ENCODE measurements around the gene SKAP2.

SKAP2 gene

DNA sequence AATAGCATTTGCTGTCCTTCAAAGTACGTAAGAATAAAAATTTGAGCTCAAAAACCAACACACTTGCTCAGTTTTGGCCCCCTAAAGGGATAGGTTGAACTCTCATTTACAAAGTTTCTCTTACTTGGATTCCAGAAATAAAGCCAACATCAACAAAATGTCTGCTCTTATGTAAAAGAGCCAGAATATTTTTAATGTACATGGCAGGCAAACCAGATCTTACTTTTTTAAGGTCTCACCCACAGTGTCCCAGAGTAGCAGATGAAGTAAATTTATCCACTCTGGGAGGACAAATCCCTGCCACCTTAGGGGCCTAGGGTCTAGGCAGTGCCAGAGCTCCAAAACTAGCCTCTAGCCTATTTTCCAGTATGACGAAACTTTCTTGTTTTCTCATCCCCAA, 159.6 kb downstream of the SKAP2 start:
- Histone ChIP-seq H3K4me1 (ENCODE audit: control insufficient read depth, insufficient read depth, low read length) (peaks cover 49% of the 10 kb centered on the region), H3K4me3 (ENCODE audit: low read length) (peak overlapping the region; percentile 69), H3K36me3 (ENCODE audit: control insufficient read depth, insufficient read depth, low read length, severe bottlenecking) (no peaks in the 10 kb centered on the region), H3K9me3 (ENCODE audit: control insufficient read depth, low read length) (no peaks in the 10 kb centered on the region), H3K27me3 (replicated peaks; ENCODE audit: control insufficient read depth, insufficient read depth, low read length) (no peaks in the 10 kb centered on the region), H3K9ac (ENCODE audit: low read length) (peak overlapping the region; percentile 83)
- DNase-seq (ENCODE audit: low read depth) = peak; percentile 59

GRCh38 chr7:26704036-26704435, 160.4 kb downstream of the SKAP2 start:
- H3K4me3 ChIP-seq (ENCODE audit: low read length) = peak overlapping the region; percentile 69
- no peak for DNase-seq (ENCODE audit: low read depth)
- no peaks in the 10 kb centered on the region for H3K9me3 ChIP-seq (ENCODE audit: control insufficient read depth, low read length)
- H3K36me3 ChIP-seq (ENCODE audit: control insufficient read depth, insufficient read depth, low read length, severe bottlenecking) = no peaks in the 10 kb centered on the region
- peak overlapping the region; percentile 83 for H3K9ac ChIP-seq (ENCODE audit: low read length)
- no peaks in the 10 kb centered on the region for H3K27me3 ChIP-seq (replicated peaks; ENCODE audit: control insufficient read depth, insufficient read depth, low read length)
- peaks cover 55% of the 10 kb centered on the region for H3K4me1 ChIP-seq (ENCODE audit: control insufficient read depth, insufficient read depth, low read length)

- Histone ChIP-seq H3K4me1 (ENCODE audit: control insufficient read depth, insufficient read depth, low read length) (peaks cover 48% of the 10 kb centered on the region), H3K36me3 (ENCODE audit: control insufficient read depth, insufficient read depth, low read length, severe bottlenecking) (no peaks in the 10 kb centered on the region), H3K9me3 (ENCODE audit: control insufficient read depth, low read length) (no peaks in the 10 kb centered on the region), H3K9ac (ENCODE audit: low read length) (no peak overlapping the region), H3K4me3 (ENCODE audit: low read length) (no peak overlapping the region), H3K27me3 (replicated peaks; ENCODE audit: control insufficient read depth, insufficient read depth, low read length) (no peaks in the 10 kb centered on the region)
- no peak for DNase-seq (ENCODE audit: low read depth)
Measured at GRCh38 chr7:26700893-26701292, 163.5 kb downstream of the SKAP2 start.

DNA sequence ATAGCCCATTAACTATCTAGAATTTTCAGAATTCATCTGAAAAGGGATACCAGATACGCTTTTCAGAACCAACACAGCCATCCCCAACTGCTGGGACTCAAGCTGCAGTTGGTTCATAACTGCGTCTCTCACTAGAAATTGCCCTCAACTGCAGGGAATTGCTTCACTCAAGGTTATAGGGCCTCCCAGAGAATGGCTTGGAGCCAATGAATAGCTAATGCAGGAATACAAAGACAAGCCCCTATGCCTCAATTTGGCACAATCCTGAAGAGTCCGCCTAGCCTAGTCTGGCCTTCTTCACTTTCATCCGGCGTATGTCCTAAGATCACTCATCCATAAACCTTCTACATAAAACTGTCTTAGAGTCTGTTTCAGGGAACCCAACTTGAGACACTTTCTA, 164.0 kb downstream of the SKAP2 start:
- Histone ChIP-seq H3K27me3 (replicated peaks; ENCODE audit: control insufficient read depth, insufficient read depth, low read length) (no peaks in the 10 kb centered on the region), H3K9me3 (ENCODE audit: control insufficient read depth, low read length) (no peaks in the 10 kb centered on the region), H3K9ac (ENCODE audit: low read length) (no peak overlapping the region), H3K4me1 (ENCODE audit: control insufficient read depth, insufficient read depth, low read length) (peaks cover 43% of the 10 kb centered on the region), H3K4me3 (ENCODE audit: low read length) (no peak overlapping the region), H3K36me3 (ENCODE audit: control insufficient read depth, insufficient read depth, low read length, severe bottlenecking) (no peaks in the 10 kb centered on the region)
- DNase-seq (ENCODE audit: low read depth) = no peak

DNA sequence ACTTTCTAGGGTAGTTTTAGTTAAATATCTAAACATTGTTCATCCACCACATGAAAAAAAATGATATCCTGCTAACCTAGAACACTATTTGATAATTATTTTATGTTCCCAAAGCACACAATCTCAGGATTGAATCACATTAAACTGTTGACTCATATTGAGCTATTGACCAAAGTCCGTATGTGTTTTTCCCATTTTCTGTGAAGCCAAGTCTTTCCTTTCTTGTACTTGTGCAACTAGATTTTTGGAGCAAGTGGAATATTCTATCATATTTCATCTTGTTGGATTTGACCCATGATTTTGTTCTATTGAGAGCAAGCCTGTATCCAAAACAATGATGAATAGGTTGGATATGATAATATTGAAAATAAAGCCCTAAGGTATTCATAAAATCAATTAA, 164.6 kb downstream of the SKAP2 start:
- Histone ChIP-seq H3K36me3 (ENCODE audit: control insufficient read depth, insufficient read depth, low read length, severe bottlenecking) (no peaks in the 10 kb centered on the region), H3K27me3 (replicated peaks; ENCODE audit: control insufficient read depth, insufficient read depth, low read length) (no peaks in the 10 kb centered on the region), H3K4me3 (ENCODE audit: low read length) (no peak overlapping the region), H3K9ac (ENCODE audit: low read length) (no peak overlapping the region), H3K4me1 (ENCODE audit: control insufficient read depth, insufficient read depth, low read length) (peaks cover 37% of the 10 kb centered on the region), H3K9me3 (ENCODE audit: control insufficient read depth, low read length) (no peaks in the 10 kb centered on the region)
- no peak for DNase-seq (ENCODE audit: low read depth)

GRCh38 chr7:26698806-26699205, 165.6 kb downstream of the SKAP2 start:
- H3K9ac ChIP-seq (ENCODE audit: low read length) = no peak overlapping the region
- no peaks in the 10 kb centered on the region for H3K27me3 ChIP-seq (replicated peaks; ENCODE audit: control insufficient read depth, insufficient read depth, low read length)

DNA sequence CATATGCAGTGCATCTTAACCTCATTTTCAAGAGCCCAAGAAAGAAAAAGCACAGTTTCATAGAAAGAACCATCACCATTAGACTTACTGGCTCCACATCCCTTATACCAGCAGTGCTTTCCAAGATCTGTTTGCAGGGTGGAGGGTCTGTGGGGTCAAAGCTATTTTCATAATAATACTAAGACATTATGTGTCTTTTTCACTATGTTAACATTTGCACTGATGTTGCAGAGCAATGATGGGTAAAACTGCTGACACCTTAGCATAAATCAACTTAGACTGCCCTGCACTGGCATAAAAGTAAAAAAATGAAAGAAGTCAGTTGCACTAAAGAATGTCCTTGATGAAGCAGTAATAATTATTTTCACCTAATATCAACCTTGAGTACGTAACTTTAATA, 166.2 kb downstream of the SKAP2 start:
- Histone ChIP-seq H3K4me1 (ENCODE audit: control insufficient read depth, insufficient read depth, low read length) (peaks cover 25% of the 10 kb centered on the region), H3K36me3 (ENCODE audit: control insufficient read depth, insufficient read depth, low read length, severe bottlenecking) (no peaks in the 10 kb centered on the region), H3K4me3 (ENCODE audit: low read length) (no peak overlapping the region), H3K9me3 (ENCODE audit: control insufficient read depth, low read length) (no peaks in the 10 kb centered on the region), H3K27me3 (replicated peaks; ENCODE audit: control insufficient read depth, insufficient read depth, low read length) (no peaks in the 10 kb centered on the region), H3K9ac (ENCODE audit: low read length) (no peak overlapping the region)
- DNase-seq (ENCODE audit: low read depth) = no peak

More at GRCh38 chr7:26698806-26699205, 165.6 kb downstream of the SKAP2 start:
- Histone ChIP-seq H3K4me3 (ENCODE audit: low read length) (no peak overlapping the region), H3K36me3 (ENCODE audit: control insufficient read depth, insufficient read depth, low read length, severe bottlenecking) (no peaks in the 10 kb centered on the region), H3K4me1 (ENCODE audit: control insufficient read depth, insufficient read depth, low read length) (peaks cover 27% of the 10 kb centered on the region), H3K9me3 (ENCODE audit: control insufficient read depth, low read length) (no peaks in the 10 kb centered on the region)
- DNase-seq (ENCODE audit: low read depth) = no peak

- peaks cover 20% of the 10 kb centered on the region for H3K4me1 ChIP-seq (ENCODE audit: control insufficient read depth, insufficient read depth, low read length)
- H3K36me3 ChIP-seq (ENCODE audit: control insufficient read depth, insufficient read depth, low read length, severe bottlenecking) = no peaks in the 10 kb centered on the region
- H3K9me3 ChIP-seq (ENCODE audit: control insufficient read depth, low read length) = no peaks in the 10 kb centered on the region
- H3K9ac ChIP-seq (ENCODE audit: low read length) = no peak overlapping the region
- H3K4me3 ChIP-seq (ENCODE audit: low read length) = no peak overlapping the region
- no peaks in the 10 kb centered on the region for H3K27me3 ChIP-seq (replicated peaks; ENCODE audit: control insufficient read depth, insufficient read depth, low read length)
- DNase-seq (ENCODE audit: low read depth) = no peak
Measured at GRCh38 chr7:26696978-26697377, 167.4 kb downstream of the SKAP2 start.

DNA sequence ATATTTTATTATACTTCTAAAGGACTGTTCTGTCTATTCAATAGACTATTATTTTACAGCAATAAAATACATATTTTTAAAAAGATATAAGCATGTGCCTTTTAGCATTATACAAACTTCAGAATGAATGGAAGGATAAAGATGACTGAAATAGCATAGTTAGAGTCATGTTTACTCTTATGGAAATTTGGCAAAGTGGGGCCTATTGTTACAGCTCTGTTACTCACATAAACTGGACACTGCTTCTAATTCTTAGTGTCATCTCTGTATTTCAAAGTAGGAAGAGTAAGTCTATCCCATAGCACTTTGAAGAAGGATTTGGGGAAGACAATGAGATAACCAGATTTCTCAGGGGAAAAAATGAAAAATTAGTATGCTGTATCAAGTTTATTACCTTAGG, 168.2 kb downstream of the SKAP2 start:
- no peak overlapping the region for H3K4me3 ChIP-seq (ENCODE audit: low read length)
- no peak for DNase-seq (ENCODE audit: low read depth)
- no peaks in the 10 kb centered on the region for H3K9me3 ChIP-seq (ENCODE audit: control insufficient read depth, low read length)
- H3K4me1 ChIP-seq (ENCODE audit: control insufficient read depth, insufficient read depth, low read length) = peaks cover 20% of the 10 kb centered on the region
- no peaks in the 10 kb centered on the region for H3K36me3 ChIP-seq (ENCODE audit: control insufficient read depth, insufficient read depth, low read length, severe bottlenecking)
- H3K27me3 ChIP-seq (replicated peaks; ENCODE audit: control insufficient read depth, insufficient read depth, low read length) = no peaks in the 10 kb centered on the region
- H3K9ac ChIP-seq (ENCODE audit: low read length) = no peak overlapping the region

DNA sequence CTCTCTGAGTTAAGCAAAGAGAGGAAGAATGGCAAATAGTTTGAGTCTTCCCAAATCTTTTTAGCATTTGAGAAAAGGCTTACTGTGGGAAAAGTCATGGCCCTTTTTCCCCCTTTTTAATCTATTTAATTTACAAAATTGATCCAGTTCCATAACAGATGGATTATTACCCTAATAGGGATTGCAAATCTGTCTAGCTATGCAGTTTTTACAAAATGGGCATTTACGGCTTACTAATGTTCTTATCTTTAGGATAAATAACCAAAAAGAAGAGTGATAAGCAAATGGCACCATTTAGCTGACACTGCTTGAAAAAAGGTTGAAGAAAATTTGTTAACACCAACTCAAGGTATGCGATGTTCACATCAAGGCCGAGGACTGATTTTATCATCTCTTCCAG, 169.7 kb downstream of the SKAP2 start:
- Histone ChIP-seq H3K27me3 (replicated peaks; ENCODE audit: control insufficient read depth, insufficient read depth, low read length) (no peaks in the 10 kb centered on the region), H3K4me1 (ENCODE audit: control insufficient read depth, insufficient read depth, low read length) (peaks cover 24% of the 10 kb centered on the region), H3K36me3 (ENCODE audit: control insufficient read depth, insufficient read depth, low read length, severe bottlenecking) (no peaks in the 10 kb centered on the region), H3K9ac (ENCODE audit: low read length) (no peak overlapping the region), H3K9me3 (ENCODE audit: control insufficient read depth, low read length) (no peaks in the 10 kb centered on the region), H3K4me3 (ENCODE audit: low read length) (no peak overlapping the region)
- DNase-seq (ENCODE audit: low read depth) = no peak

- no peaks in the 10 kb centered on the region for H3K36me3 ChIP-seq (ENCODE audit: control insufficient read depth, insufficient read depth, low read length, severe bottlenecking)
- H3K4me1 ChIP-seq (ENCODE audit: control insufficient read depth, insufficient read depth, low read length) = peaks cover 25% of the 10 kb centered on the region
- no peak overlapping the region for H3K4me3 ChIP-seq (ENCODE audit: low read length)
- DNase-seq (ENCODE audit: low read depth) = peak; percentile 29
- H3K9me3 ChIP-seq (ENCODE audit: control insufficient read depth, low read length) = no peaks in the 10 kb centered on the region
- no peaks in the 10 kb centered on the region for H3K27me3 ChIP-seq (replicated peaks; ENCODE audit: control insufficient read depth, insufficient read depth, low read length)
- H3K9ac ChIP-seq (ENCODE audit: low read length) = no peak overlapping the region
Measured at GRCh38 chr7:26694141-26694540, 170.2 kb downstream of the SKAP2 start.

GRCh38 chr7:26691886-26692285, 172.5 kb downstream of the SKAP2 start:
- DNase-seq (ENCODE audit: low read depth) = no peak

More at GRCh38 chr7:26691886-26692285, 172.5 kb downstream of the SKAP2 start:
- Histone ChIP-seq H3K4me1 (ENCODE audit: control insufficient read depth, insufficient read depth, low read length) (peaks cover 41% of the 10 kb centered on the region), H3K36me3 (ENCODE audit: control insufficient read depth, insufficient read depth, low read length, severe bottlenecking) (no peaks in the 10 kb centered on the region), H3K9me3 (ENCODE audit: control insufficient read depth, low read length) (no peaks in the 10 kb centered on the region), H3K27me3 (replicated peaks; ENCODE audit: control insufficient read depth, insufficient read depth, low read length) (no peaks in the 10 kb centered on the region), H3K4me3 (ENCODE audit: low read length) (no peak overlapping the region), H3K9ac (ENCODE audit: low read length) (no peak overlapping the region)
